Body of pancreas (tissue), 4 donors: ENCODE measurements around the gene RNASEH2A. TPM values are rescaled to one million over a fixed set of nuclear protein-coding genes. Genes with fewer than 3 reads are reported as not detected.

Experiments
- ATAC-seq: fragments of 150-250 bp; one replicate; pipeline ENCODE4 v1.9.1; 2016
- DNase-seq, 4 donors: peaks; one replicate each; pipeline ENCODE4 v3.0.0-alpha.2; 2019
- H3K27ac ChIP-seq, 4 donors: fragments of 200-600 bp; sonication (generic); 1 replicate in 3 of 4; 2 replicates in 1 of 4; pipeline versions ENCODE4 v1.5.1 to v1.6.1; 2016 to 2019; ENCODE audit warnings: mild to moderate bottlenecking in 1 of 4, mixed read lengths in 1 of 4, moderate library complexity in 1 of 4
- H3K27me3 ChIP-seq, 2 donors: fragments of 200-600 bp; sonication (generic); one replicate each; pipeline ENCODE4 v1.6.0; 2016; ENCODE audit warnings: mild to moderate bottlenecking in 1 of 2
- H3K36me3 ChIP-seq, 2 donors: fragments of 200-600 bp; sonication (generic); replicated peaks in 1 of 2; 2 replicates each; pipeline ENCODE4 v1.5.1; 2016; ENCODE audit warnings: low read depth in 2 of 2; ENCODE audit not compliant: insufficient read depth in 1 of 2
- H3K4me1 ChIP-seq: fragments of 200-600 bp; sonication (generic); one replicate; pipeline ENCODE4 v1.6.0; 2016
- H3K4me3 ChIP-seq, 2 donors: fragments of 200-600 bp; sonication (generic); 1 replicate in 1 of 2; 2 replicates in 1 of 2; pipeline ENCODE4 v1.5.1; 2016 to 2019
- H3K9me3 ChIP-seq, 3 donors: fragments of 200-600 bp; sonication (generic); 1 replicate in 2 of 3; 2 replicates in 1 of 3; pipeline ENCODE4 v1.5.1; 2016
- CTCF ChIP-seq, 7 experiments: fragments of 450-650 bp in 4 of 7; fragments of 200-600 bp in 3 of 7; sonication (generic) in 3 of 7; IDR thresholded peaks; one replicate each; pipeline ENCODE4 v1.5.1; 2016 to 2019; ENCODE audit warnings: antibody characterized with exemption in 7 of 7
- POLR2A ChIP-seq, 3 donors: fragments of 450-650 bp; IDR thresholded peaks; one replicate each; pipeline ENCODE4 v1.6.1; 2016; ENCODE audit warnings: antibody characterized with exemption in 3 of 3, mild to moderate bottlenecking in 2 of 3
- WGBS, 2 donors: methylation state at CpG; one replicate each; pipeline ENCODE4 v1.1.5; 2017; 5-methylcytosine and 5-hydroxymethylcytosine counted together
- intact Hi-C: fragments of 100-400 bp; cut with DNase I; formaldehyde crosslinking; loops from one replicate; pipeline ENCODE4 v1.15.1; 2023
- total RNA-seq, 2 donors: library from RNA; depleted of rRNA; stranded (reverse); fragments of >200 nt; gene quantifications; one replicate each; pipeline ENCODE4 v1.1.0, GENCODE V29; 2016

The RNASEH2A gene
- 1 to 10 TPM; 1.3 to 6.5 TPM for total RNA-seq

GRCh38 chr19:12806242-12807081 lies at the start of gene RNASEH2A:
Gene RNASEH2A, plus strand, starts transcription at chr19:12806584. Its CDS starts 90 bp downstream, at chr19:12806674.
- H3K9me3 ChIP-seq = no peaks in the 10 kb centered on the region
- ATAC-seq (peak; percentile 83), DNase-seq (peak; percentile 89 to 92 (median 90))
- peaks cover 25% of the 10 kb centered on the region for H3K4me1 ChIP-seq
- H3K27me3 ChIP-seq = no peaks in the 10 kb centered on the region
- TF ChIP-seq POLR2A (IDR thresholded peaks at IDR 0.05) (peak in 2 of 3 donors; percentile 45 to 58), CTCF (IDR thresholded peaks at IDR 0.05) (peak in 4 of 7 experiments; percentile 12 to 34 (median 20))
- no peaks in the 10 kb centered on the region for H3K36me3 ChIP-seq
- H3K4me3 ChIP-seq = peak within 1 kb of the TSS; percentile 12 to 33
- WGBS, 2 donors = 3 to 7% methylated on average over 23 to 66 of the region's 66 CpGs
- peak within 1 kb of the TSS in 2 of 4 donors; percentile 69 to 79 for H3K27ac ChIP-seq
- intact Hi-C loops = no loop called here

GRCh38 chr19:12757544-12758274 lies 48.7 kb upstream of the RNASEH2A start:
- 4 to 10% methylated on average over 3 to 55 of the region's 60 CpGs for WGBS, 2 donors

GRCh38 chr19:12759686-12760085 lies 46.7 kb upstream of the RNASEH2A start:
- Histone ChIP-seq H3K27ac (no peak overlapping the region), H3K4me1 (peaks cover 9% of the 10 kb centered on the region), H3K36me3 (peaks cover 0 to 13% of the 10 kb centered on the region in 2 donors), H3K9me3 (no peaks in the 10 kb centered on the region), H3K27me3 (no peaks in the 10 kb centered on the region), H3K4me3 (no peak overlapping the region)
- TF ChIP-seq CTCF (IDR thresholded peaks at IDR 0.05) (no peak), POLR2A (IDR thresholded peaks at IDR 0.05) (no peak)
- 71 to 84% methylated on average over 6 of the region's 6 CpGs for WGBS, 2 donors
- no peak for DNase-seq
- no peak for ATAC-seq
- intact Hi-C loops = loop anchor here (5.0 kb wide), 2 partner anchors 43 to 83 kb away; partner anchors contain the start of genes PRDX2 and THSD8

More at GRCh38 chr19:12757544-12758274, 48.7 kb upstream of the RNASEH2A start:
- H3K27me3 ChIP-seq = no peaks in the 10 kb centered on the region
- ATAC-seq = peak; percentile 85
- peak overlapping the region in 2 of 4 donors; percentile 41 to 42 for H3K27ac ChIP-seq
- DNase-seq = peak; percentile 72 to 77 (median 76)
- intact Hi-C loops = no loop called here
- peak in 1 of 3 donors; percentile 7 for TF ChIP-seq POLR2A (IDR thresholded peaks at IDR 0.05)
- peak; percentile 78 to 92 (median 89) for TF ChIP-seq CTCF (IDR thresholded peaks at IDR 0.05)
- peaks cover 0 to under 1% of the 10 kb centered on the region in 2 donors for H3K36me3 ChIP-seq
- H3K4me1 ChIP-seq = peaks cover 9% of the 10 kb centered on the region
- H3K9me3 ChIP-seq = no peaks in the 10 kb centered on the region
- H3K4me3 ChIP-seq = no peak overlapping the region

GRCh38 chr19:12763100-12763499 lies 43.3 kb upstream of the RNASEH2A start:
- WGBS, 2 donors = 91 to 92% methylated on average over 5 to 10 of the region's 11 CpGs
- intact Hi-C loops = loop anchor here (5.0 kb wide), 2 partner anchors 39 to 79 kb away; partner anchors contain the start of genes PRDX2 and THSD8
- Histone ChIP-seq H3K27ac (no peak overlapping the region), H3K4me3 (no peak overlapping the region), H3K27me3 (no peaks in the 10 kb centered on the region), H3K36me3 (peaks cover 0 to 17% of the 10 kb centered on the region in 2 donors), H3K4me1 (peaks cover 8% of the 10 kb centered on the region), H3K9me3 (no peaks in the 10 kb centered on the region)
- no peak for DNase-seq
- TF ChIP-seq POLR2A (IDR thresholded peaks at IDR 0.05) (no peak), CTCF (IDR thresholded peaks at IDR 0.05) (no peak)
- no peak for ATAC-seq
